GM19043 (cell line): ENCODE measurements around the gene MARK1.

Experiments used
- ATAC-seq: cut with Tn5 transposase; IDR thresholded peaks from one replicate; pipeline ENCODE4 v1.9.1; 2021; ENCODE audit warnings: low read depth; ENCODE audit not compliant: unreplicated experiment

The MARK1 gene

DNA sequence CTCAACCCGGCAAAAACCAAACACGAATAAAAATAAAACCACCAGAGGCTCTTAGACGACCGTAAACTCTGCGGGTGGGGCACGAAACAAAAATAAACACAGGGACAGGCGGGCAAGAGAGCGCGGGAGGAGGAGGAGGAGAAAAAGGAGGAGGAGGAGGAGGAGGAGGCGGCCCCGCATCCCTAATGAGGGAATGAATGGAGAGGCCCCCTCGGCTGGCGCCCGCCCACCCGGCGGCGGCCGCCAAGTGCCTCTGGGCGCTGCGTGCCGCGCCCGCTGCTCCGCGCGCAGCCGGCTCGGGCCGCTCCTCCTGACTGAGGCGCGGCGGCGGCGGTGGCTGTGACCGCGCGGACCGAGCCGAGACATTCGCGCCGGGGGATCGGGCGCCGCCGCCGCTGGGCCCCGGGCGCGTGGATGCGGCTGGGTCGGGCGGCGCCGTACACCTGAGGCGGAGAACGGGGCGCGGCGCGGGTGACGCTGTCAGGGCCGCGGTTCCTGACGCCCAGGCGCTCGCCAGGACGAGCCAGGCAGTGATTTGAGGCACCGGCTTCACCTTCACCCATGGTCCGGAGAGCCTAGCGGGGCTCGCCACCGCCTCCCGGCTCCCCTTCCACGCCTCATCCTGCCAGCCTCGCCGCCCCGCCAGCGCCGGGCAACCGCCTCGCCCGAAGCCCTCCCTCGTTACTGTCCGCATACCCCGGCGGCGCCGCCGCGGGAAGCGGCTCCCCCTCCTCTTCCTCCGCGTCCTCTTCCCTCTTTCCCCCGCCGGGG lies at the start of gene MARK1:
TSS of gene MARK1 (plus strand) at position 229 of the 771 bp plus-strand sequence. CDS start 687 bp downstream, outside the sequence.
- peak; percentile 47 for ATAC-seq

- no peak for ATAC-seq
Observed at GRCh38 chr1:220483700-220484099, 44.2 kb upstream of the MARK1 start.

DNA sequence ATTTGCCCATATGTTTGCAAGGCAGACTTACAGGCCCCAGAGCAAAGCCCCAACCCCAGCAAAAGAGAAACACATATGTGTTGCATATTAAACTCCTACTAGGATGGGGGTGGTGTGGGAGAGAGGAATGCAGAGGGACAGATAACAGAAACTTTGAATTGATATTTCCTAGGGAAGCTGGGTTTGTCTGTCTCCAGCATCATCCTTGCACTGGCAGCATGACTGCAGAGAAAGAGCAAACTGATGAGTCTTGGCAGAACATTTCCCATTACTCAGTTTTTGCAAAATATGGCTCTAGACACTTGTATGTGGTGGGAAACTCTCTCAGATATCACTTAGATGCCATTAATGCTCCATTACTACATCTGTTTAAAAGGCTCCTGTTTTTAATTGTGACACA lies 43.8 kb upstream of the MARK1 start:
- ATAC-seq = no peak

- no peak for ATAC-seq
Observed at GRCh38 chr1:220485131-220485530, 42.8 kb upstream of the MARK1 start.

DNA sequence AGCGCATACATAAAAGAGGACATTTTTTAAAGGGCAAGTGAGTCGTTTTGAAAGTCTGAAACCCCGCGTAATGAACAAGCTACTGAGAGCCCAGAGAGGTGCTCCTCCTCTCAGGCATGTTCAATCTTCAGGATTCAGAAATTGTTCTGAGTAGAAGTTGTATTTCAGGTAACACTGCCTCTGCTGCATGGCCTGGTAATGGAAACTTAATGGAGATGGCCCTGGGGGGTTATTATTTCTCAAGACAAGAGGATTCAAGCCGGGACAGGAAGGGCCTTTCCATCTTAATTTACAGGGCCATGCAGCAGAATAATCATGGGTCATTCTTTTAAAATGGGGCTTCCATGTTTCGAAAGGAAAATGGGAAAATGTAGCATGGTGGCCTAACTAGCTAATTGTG lies 42.1 kb upstream of the MARK1 start:
- no peak for ATAC-seq

DNA sequence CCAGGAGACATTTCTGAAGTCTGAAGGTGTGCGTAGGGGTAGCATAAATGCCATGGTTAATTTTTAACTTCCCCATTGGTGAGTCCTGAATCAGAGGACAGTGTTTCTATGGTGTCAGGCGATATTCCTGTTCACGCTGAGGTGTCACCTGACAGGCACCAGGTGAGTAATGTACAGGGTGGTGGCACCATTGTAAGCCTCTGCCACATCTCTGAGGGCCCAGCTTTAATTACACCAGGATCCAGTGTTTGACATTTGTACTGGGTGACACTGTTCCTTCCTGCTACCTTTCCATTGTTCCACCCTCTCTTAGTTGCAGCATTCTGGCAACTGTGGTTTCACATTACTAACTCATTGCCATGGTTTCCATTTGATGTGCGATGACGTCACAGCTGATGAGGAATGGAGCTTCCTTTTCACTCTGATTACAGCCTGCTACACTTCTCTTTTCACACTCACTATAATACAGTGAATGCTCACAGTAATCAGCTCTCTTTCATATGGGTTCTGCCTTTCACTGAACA lies 40.6 kb upstream of the MARK1 start:
- no peak for ATAC-seq

GRCh38 chr1:220491891-220492290 lies 36.0 kb upstream of the MARK1 start:
- ATAC-seq = no peak

DNA sequence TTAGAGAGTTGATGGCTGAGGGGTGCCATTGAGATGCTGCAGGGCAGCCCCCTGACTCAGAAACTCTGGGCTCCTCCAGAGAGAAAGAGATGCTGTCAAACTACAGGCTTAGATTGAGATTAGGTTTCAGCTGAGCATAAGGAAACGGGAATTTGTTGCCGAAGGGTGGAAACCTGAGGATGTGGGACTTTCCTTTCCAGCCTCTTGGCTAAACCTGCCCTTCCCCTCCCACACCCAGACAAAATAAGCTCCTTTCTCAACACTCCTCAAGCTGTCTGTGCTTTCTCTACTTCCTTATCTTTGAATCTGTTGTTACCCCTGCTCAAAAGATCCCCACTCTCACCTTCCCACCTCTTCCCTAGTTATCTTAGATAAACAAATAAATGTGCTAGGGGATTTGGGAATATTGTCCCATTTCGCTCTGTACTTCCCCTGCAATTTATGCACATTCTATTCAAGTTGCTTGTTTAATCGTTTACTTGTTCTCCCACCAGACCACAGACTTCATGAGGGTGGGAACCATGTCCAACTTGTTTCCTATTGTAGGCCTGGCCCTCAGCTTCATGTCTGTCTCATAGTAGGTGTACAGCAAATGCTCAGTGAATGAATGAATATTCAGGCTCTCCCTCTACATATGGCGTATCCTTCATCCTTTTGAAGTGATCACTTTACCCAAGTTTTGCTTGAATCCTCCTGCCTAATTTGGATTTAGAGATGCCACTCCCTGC lies 30.6 kb upstream of the MARK1 start:
- no peak for ATAC-seq

DNA sequence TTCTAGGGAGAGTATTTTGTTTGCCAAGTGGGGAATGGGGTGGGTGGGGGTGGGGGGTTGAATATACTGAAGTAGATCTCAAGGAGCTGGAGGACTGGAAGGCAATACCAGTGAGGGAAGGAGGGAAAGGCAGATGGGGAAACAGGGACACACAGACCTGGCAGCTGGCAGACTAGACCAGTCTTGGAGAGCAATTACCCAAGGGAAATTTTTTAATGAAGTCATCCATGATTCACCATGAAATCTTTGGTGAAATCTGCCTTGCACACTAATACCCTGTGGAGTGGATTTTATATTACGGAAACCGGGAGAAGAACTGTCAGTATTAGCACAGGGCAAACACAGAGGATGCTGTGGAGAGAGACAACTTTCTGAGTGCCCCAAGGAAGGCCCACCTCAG lies 29.7 kb upstream of the MARK1 start:
- ATAC-seq = no peak

- ATAC-seq = no peak
Observed at GRCh38 chr1:220500372-220500771, 27.6 kb upstream of the MARK1 start.

DNA sequence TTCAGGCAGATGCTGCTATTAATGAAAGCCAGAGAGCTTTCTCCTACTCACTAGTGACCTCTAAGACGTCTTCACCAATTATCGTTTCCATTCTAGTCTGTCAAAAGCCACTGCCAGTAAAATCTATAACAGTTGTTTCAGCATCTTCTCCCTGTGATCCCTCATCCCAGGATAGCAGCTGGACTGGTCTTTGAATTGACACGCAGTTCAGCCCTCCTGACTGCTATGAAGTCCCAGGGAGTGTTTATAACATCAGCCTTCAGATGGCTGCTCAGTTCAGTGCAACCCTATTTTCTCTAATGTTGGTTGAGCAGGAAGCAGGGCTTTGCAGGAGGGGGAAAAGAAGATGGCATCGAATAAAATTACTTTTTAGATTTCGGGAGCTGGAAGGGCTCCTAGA lies 23.6 kb upstream of the MARK1 start:
- ATAC-seq = no peak

DNA sequence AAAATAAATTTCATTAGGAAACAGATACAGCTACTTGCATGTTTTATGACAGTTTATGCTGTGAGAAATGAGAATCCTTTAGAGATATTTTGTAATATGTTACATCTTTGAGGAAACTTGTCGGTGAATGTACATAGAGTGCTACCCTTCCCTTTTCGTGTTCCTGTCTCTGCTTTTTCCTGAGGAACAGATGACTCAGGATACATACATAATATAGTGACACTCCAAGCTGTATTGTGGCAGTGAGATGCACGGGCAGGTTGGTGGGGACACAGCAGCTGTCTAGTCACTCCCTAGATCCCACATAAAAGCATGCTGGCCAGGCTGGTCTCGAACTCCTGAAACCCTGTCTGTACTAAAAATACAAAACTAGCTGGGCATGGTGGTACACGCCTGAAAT lies 20.9 kb upstream of the MARK1 start:
- ATAC-seq = no peak

GRCh38 chr1:220511179-220511578 lies 16.8 kb upstream of the MARK1 start:
- ATAC-seq = no peak

- ATAC-seq = no peak
Observed at GRCh38 chr1:220511785-220512184, 16.2 kb upstream of the MARK1 start.

DNA sequence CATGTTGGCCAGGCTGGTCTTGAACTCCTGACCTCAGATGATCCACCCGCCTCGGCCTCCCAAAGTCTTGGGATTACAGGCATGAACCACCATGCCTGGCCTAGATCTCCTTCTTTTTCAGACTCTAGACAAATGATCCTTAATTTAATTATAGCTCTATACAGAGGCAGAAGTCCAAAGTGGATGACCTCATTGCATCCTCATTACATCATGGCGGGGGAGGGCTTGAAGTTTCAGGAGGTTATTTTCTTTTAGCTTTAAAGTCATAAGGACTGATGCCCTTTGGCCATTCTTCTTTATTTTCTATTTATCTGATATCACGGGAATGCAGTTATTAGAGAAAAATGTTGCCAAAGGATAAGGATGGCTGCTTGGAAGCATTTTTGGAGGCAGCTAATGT lies 14.1 kb upstream of the MARK1 start:
- ATAC-seq = no peak

DNA sequence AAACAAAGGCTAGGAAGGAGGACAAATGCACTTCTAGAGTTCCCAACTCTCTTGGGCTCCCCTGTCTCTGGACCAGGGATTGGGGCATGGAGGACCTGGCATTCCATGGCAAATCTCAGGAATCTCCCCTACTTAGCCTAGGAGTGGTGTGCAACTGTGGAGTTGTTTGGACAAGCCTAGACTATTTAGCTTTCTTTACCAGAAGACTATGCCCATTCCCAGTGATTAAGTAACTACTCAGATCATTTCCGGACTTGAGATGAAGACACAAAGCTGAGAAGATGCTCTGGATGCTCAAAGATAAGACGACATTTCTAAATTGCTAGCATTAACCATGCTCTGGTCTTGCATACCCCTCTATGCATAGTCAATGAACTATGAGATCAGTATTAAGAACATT lies 13.7 kb upstream of the MARK1 start:
- ATAC-seq = no peak

- ATAC-seq = no peak
Observed at GRCh38 chr1:220516014-220516721, 11.8 kb upstream of the MARK1 start.

- ATAC-seq = no peak
Observed at GRCh38 chr1:220516722-220517042, 11.3 kb upstream of the MARK1 start.

GRCh38 chr1:220521778-220522177 lies 6.2 kb upstream of the MARK1 start:
- no peak for ATAC-seq

DNA sequence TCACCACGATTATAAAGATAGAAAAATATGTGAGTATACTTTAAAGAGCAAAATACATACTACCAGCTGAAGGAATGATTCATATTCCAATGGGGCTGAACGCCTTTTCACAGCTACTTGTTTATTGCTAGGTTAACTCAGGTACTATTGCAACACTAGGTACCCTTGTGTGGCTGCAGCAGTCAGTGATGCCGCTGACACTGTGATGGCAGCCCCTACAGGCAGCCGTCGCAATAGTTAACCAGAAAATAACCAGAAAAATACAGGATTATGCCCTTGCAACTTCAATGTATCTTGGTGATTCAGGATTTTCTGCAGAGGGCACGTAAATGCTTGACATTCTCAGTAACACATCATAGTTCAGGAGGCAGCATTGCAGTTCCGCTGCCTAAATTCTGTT lies 1.6 kb upstream of the MARK1 start:
- ATAC-seq = no peak

- no peak for ATAC-seq
Observed at GRCh38 chr1:220527279-220527907, 543 bp upstream of the MARK1 start.
